Activated T-cell treated with anti-CD3 and anti-CD28 coated beads, Interleukin-2, amount 50 U/mL, for 4 hours (primary cell): ENCODE measurements around the gene CNOT4. TPM values are rescaled to one million over a fixed set of nuclear protein-coding genes. Genes with fewer than 3 reads are reported as not detected.
"Not testable (repeated sequence)": the region's sequence is repeated elsewhere in the genome, so short reads cannot be mapped to it uniquely, and the experiment has no call there.

Experiments
- ATAC-seq, 2 donors: fragments of 200-7000 bp; cut with Tn5 transposase; one replicate each; pipeline ENCODE4 v1.10.0; 2021
- DNase-seq: peaks from one replicate; pipeline ENCODE4 v3.0.0-alpha.2; 2020
- H3K27me3 Mint-ChIP-seq: one replicate; pipeline ENCODE4 v1.8.0; 2021; ENCODE audit warnings: low read depth, mixed read lengths
- H3K36me3 Mint-ChIP-seq: one replicate; pipeline ENCODE4 v1.8.0; 2022; ENCODE audit warnings: mixed read lengths; ENCODE audit not compliant: insufficient read depth
- H3K4me1 Mint-ChIP-seq: one replicate; pipeline ENCODE4 v1.8.0; 2021; ENCODE audit warnings: low read depth, mixed read lengths
- H3K4me3 Mint-ChIP-seq: one replicate; pipeline ENCODE4 v1.8.0; 2021; ENCODE audit warnings: mild to moderate bottlenecking, moderate library complexity, mixed read lengths
- H3K9me3 Mint-ChIP-seq: one replicate; pipeline ENCODE4 v1.8.0; 2021; ENCODE audit warnings: mixed read lengths
- total RNA-seq, 3 donors: library from RNA; stranded (reverse); gene quantifications; one replicate each; pipeline ENCODE4 v1.2.1, GENCODE V29; 2021

Gene CNOT4
- total RNA-seq, 3 donors from 2014 or later = 14.2 to 17.3 (median 15.7) TPM

GRCh38 chr7:135493362-135493761, 16.5 kb downstream of the CNOT4 start:
- no peak for ATAC-seq
- Mint-ChIP-seq H3K4me1 (peaks cover 22% of the 10 kb centered on the region), H3K27me3 (no peaks in the 10 kb centered on the region), H3K4me3 (no peak overlapping the region), H3K36me3 (peaks cover 3% of the 10 kb centered on the region), H3K9me3 (no peaks in the 10 kb centered on the region)
- no peak for DNase-seq

- peaks cover 15% of the 10 kb centered on the region for H3K4me1 Mint-ChIP-seq
These were observed 17.8 kb downstream of the CNOT4 start for GRCh38 chr7:135492151-135492550.

GRCh38 chr7:135490783-135491182, 19.1 kb downstream of the CNOT4 start:
- DNase-seq (no peak), ATAC-seq (no peak)
- no peak overlapping the region for H3K4me3 Mint-ChIP-seq
- H3K36me3 Mint-ChIP-seq = peaks cover 3% of the 10 kb centered on the region
- H3K4me1 Mint-ChIP-seq = peaks cover 20% of the 10 kb centered on the region
- no peaks in the 10 kb centered on the region for H3K27me3 Mint-ChIP-seq
- no peaks in the 10 kb centered on the region for H3K9me3 Mint-ChIP-seq

More at GRCh38 chr7:135492151-135492550, 17.8 kb downstream of the CNOT4 start:
- ATAC-seq (no peak), DNase-seq (no peak)
- H3K9me3 Mint-ChIP-seq = no peaks in the 10 kb centered on the region
- no peaks in the 10 kb centered on the region for H3K27me3 Mint-ChIP-seq
- no peak overlapping the region for H3K4me3 Mint-ChIP-seq
- H3K36me3 Mint-ChIP-seq = peaks cover 3% of the 10 kb centered on the region

GRCh38 chr7:135489791-135490190, 20.1 kb downstream of the CNOT4 start:
- Mint-ChIP-seq H3K27me3 (no peaks in the 10 kb centered on the region), H3K4me1 (peaks cover 23% of the 10 kb centered on the region), H3K9me3 (no peaks in the 10 kb centered on the region), H3K4me3 (no peak overlapping the region), H3K36me3 (peaks cover 6% of the 10 kb centered on the region)
- ATAC-seq (no peak), DNase-seq (no peak)

- no peak for ATAC-seq
- Mint-ChIP-seq H3K36me3 (peaks cover 6% of the 10 kb centered on the region), H3K4me1 (peaks cover 28% of the 10 kb centered on the region), H3K9me3 (no peaks in the 10 kb centered on the region), H3K27me3 (no peaks in the 10 kb centered on the region), H3K4me3 (no peak overlapping the region)
- DNase-seq = no peak
These were observed 23.5 kb downstream of the CNOT4 start for GRCh38 chr7:135486261-135486920.

GRCh38 chr7:135481598-135481979, 28.3 kb downstream of the CNOT4 start:
- H3K36me3 Mint-ChIP-seq = peaks cover 16% of the 10 kb centered on the region
- no peak for DNase-seq
- H3K9me3 Mint-ChIP-seq = no peaks in the 10 kb centered on the region
- H3K27me3 Mint-ChIP-seq = no peaks in the 10 kb centered on the region
- ATAC-seq = no peak
- H3K4me3 Mint-ChIP-seq = no peak overlapping the region
- peaks cover 43% of the 10 kb centered on the region for H3K4me1 Mint-ChIP-seq

- Mint-ChIP-seq H3K4me1 (peaks cover 38% of the 10 kb centered on the region), H3K27me3 (no peaks in the 10 kb centered on the region), H3K4me3 (no peak overlapping the region), H3K9me3 (no peaks in the 10 kb centered on the region), H3K36me3 (peaks cover 17% of the 10 kb centered on the region)
- no peak for DNase-seq
- ATAC-seq = no peak
These were observed 28.8 kb downstream of the CNOT4 start for GRCh38 chr7:135480966-135481597.

GRCh38 chr7:135475521-135475920, 34.4 kb downstream of the CNOT4 start:
- peaks cover 13% of the 10 kb centered on the region for H3K36me3 Mint-ChIP-seq
- DNase-seq (no peak), ATAC-seq (no peak)
- no peaks in the 10 kb centered on the region for H3K9me3 Mint-ChIP-seq
- peaks cover 18% of the 10 kb centered on the region for H3K4me1 Mint-ChIP-seq
- no peaks in the 10 kb centered on the region for H3K27me3 Mint-ChIP-seq
- H3K4me3 Mint-ChIP-seq = no peak overlapping the region

- not testable (repeated sequence) for DNase-seq, H3K4me3 Mint-ChIP-seq, H3K27me3 Mint-ChIP-seq, H3K9me3 Mint-ChIP-seq, ATAC-seq
- Mint-ChIP-seq H3K36me3 (peaks cover 11% of the 10 kb centered on the region), H3K4me1 (peaks cover 19% of the 10 kb centered on the region)
These were observed 40.2 kb downstream of the CNOT4 start for GRCh38 chr7:135469705-135470104.

GRCh38 chr7:135467207-135467711, 42.6 kb downstream of the CNOT4 start:
- Mint-ChIP-seq H3K4me1 (peaks cover 31% of the 10 kb centered on the region), H3K36me3 (peaks cover 15% of the 10 kb centered on the region), H3K27me3 (no peaks in the 10 kb centered on the region), H3K9me3 (no peaks in the 10 kb centered on the region), H3K4me3 (no peak overlapping the region)
- ATAC-seq (no peak), DNase-seq (no peak)

- Mint-ChIP-seq H3K9me3 (no peaks in the 10 kb centered on the region), H3K4me3 (no peak overlapping the region), H3K36me3 (peaks cover 15% of the 10 kb centered on the region), H3K27me3 (no peaks in the 10 kb centered on the region), H3K4me1 (peaks cover 32% of the 10 kb centered on the region)
- DNase-seq (no peak), ATAC-seq (no peak)
These were observed 43.3 kb downstream of the CNOT4 start for GRCh38 chr7:135466442-135467206.

- H3K9me3 Mint-ChIP-seq = no peaks in the 10 kb centered on the region
These were observed 46.0 kb downstream of the CNOT4 start for GRCh38 chr7:135463908-135464307.

GRCh38 chr7:135459951-135460567, 49.8 kb downstream of the CNOT4 start:
- ATAC-seq (peak; percentile 48 to 61), DNase-seq (no peak)
- Mint-ChIP-seq H3K4me1 (peaks cover 54% of the 10 kb centered on the region), H3K4me3 (no peak overlapping the region), H3K36me3 (peaks cover 12% of the 10 kb centered on the region), H3K27me3 (no peaks in the 10 kb centered on the region), H3K9me3 (no peaks in the 10 kb centered on the region)

More at GRCh38 chr7:135463908-135464307, 46.0 kb downstream of the CNOT4 start:
- ATAC-seq (no peak), DNase-seq (no peak)
- H3K4me1 Mint-ChIP-seq = peaks cover 49% of the 10 kb centered on the region
- H3K36me3 Mint-ChIP-seq = peaks cover 14% of the 10 kb centered on the region
- H3K27me3 Mint-ChIP-seq = no peaks in the 10 kb centered on the region
- H3K4me3 Mint-ChIP-seq = no peak overlapping the region

GRCh38 chr7:135459076-135459475, 50.8 kb downstream of the CNOT4 start:
- no peak overlapping the region for H3K4me3 Mint-ChIP-seq
- peaks cover 14% of the 10 kb centered on the region for H3K36me3 Mint-ChIP-seq
- peaks cover 57% of the 10 kb centered on the region for H3K4me1 Mint-ChIP-seq
- no peaks in the 10 kb centered on the region for H3K9me3 Mint-ChIP-seq
- no peak for DNase-seq
- ATAC-seq = no peak
- H3K27me3 Mint-ChIP-seq = no peaks in the 10 kb centered on the region
